ENCODE data around the gene CADPS2. TPM values are rescaled to one million over a fixed set of nuclear protein-coding genes. Genes with fewer than 3 reads are reported as not detected.

The CADPS2 gene
- total RNA-seq, 6 experiments from 2014 or later = 7.6 to 14.7 (median 9.4) TPM

GRCh38 chr7:122768827-122769226 is 117.4 kb downstream of the CADPS2 start:
- H3K4me3 ChIP-seq = no peak overlapping the region
- no peaks in the 10 kb centered on the region for H3K4me1 ChIP-seq
- no peaks in the 10 kb centered on the region for H3K9me3 ChIP-seq
- H3K36me3 ChIP-seq = no peaks in the 10 kb centered on the region
- intact Hi-C loops (cut with DNase I) = no loop called here
- WGBS (ENCODE audit: insufficient coverage, low coverage, low lambda C conversion rate, missing lambda C conversion rate) = 75% methylated on average over 3 of the region's 3 CpGs
- TF ChIP-seq, protein P1, sequence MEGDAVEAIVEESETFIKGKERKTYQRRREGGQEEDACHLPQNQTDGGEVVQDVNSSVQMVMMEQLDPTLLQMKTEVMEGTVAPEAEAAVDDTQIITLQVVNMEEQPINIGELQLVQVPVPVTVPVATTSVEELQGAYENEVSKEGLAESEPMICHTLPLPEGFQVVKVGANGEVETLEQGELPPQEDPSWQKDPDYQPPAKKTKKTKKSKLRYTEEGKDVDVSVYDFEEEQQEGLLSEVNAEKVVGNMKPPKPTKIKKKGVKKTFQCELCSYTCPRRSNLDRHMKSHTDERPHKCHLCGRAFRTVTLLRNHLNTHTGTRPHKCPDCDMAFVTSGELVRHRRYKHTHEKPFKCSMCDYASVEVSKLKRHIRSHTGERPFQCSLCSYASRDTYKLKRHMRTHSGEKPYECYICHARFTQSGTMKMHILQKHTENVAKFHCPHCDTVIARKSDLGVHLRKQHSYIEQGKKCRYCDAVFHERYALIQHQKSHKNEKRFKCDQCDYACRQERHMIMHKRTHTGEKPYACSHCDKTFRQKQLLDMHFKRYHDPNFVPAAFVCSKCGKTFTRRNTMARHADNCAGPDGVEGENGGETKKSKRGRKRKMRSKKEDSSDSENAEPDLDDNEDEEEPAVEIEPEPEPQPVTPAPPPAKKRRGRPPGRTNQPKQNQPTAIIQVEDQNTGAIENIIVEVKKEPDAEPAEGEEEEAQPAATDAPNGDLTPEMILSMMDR (IDR thresholded peaks at IDR 0.05) = no peak
- no peak for TF ChIP-seq POLR2A (IDR thresholded peaks at IDR 0.05)
- ATAC-seq (no peak), DNase-seq (no peak)
- H3K27me3 ChIP-seq = no peaks in the 10 kb centered on the region
- no peak overlapping the region for H3K27ac ChIP-seq

- no peaks in the 10 kb centered on the region for H3K36me3 ChIP-seq
- ATAC-seq (no peak), DNase-seq (no peak)
- no peaks in the 10 kb centered on the region for H3K9me3 ChIP-seq
- H3K27me3 ChIP-seq = no peaks in the 10 kb centered on the region
- intact Hi-C loops (cut with DNase I) = no loop called here
- H3K4me3 ChIP-seq = no peak overlapping the region
- H3K27ac ChIP-seq = no peak overlapping the region
- H3K4me1 ChIP-seq = no peaks in the 10 kb centered on the region
- TF ChIP-seq POLR2A (IDR thresholded peaks at IDR 0.05) = no peak
- TF ChIP-seq, protein P1 (IDR thresholded peaks at IDR 0.05) = no peak
- WGBS (ENCODE audit: insufficient coverage, low coverage, low lambda C conversion rate, missing lambda C conversion rate) = 60% methylated on average over 2 of the region's 3 CpGs
These were observed 118.9 kb downstream of the CADPS2 start for GRCh38 chr7:122767339-122767738.

DNA sequence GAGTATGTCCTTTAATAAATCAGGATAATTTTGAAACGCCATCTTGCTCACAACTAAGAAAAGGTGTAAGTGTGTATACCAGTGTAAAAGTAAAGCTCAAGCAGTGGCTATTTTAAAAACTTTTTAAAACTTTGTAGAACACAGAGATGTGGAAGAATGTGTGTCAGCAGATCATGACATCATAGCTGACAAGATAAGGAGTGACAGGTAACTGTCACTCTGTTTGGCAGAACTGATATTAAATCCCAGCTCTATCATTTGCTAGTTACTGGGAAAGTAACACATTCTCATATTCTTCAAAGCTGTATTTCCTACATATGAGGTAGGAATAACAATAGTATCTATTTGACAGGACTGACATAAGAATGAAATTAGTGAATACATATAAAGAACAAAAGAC is 119.7 kb downstream of the CADPS2 start:
- no peaks in the 10 kb centered on the region for H3K36me3 ChIP-seq
- no peaks in the 10 kb centered on the region for H3K9me3 ChIP-seq
- no peak for TF ChIP-seq POLR2A (IDR thresholded peaks at IDR 0.05)
- TF ChIP-seq, protein P1 (IDR thresholded peaks at IDR 0.05) = no peak
- DNase-seq = no peak
- H3K4me3 ChIP-seq = no peak overlapping the region
- H3K27me3 ChIP-seq = no peaks in the 10 kb centered on the region
- H3K4me1 ChIP-seq = no peaks in the 10 kb centered on the region
- intact Hi-C loops (cut with DNase I) = no loop called here
- WGBS (ENCODE audit: insufficient coverage, low coverage, low lambda C conversion rate, missing lambda C conversion rate) = 88% methylated on average over 1 of the region's 1 CpG
- ATAC-seq = no peak
- no peak overlapping the region for H3K27ac ChIP-seq

- no peaks in the 10 kb centered on the region for H3K27me3 ChIP-seq
- no peak for TF ChIP-seq POLR2A (IDR thresholded peaks at IDR 0.05)
- TF ChIP-seq, protein P1 (IDR thresholded peaks at IDR 0.05) = no peak
- H3K4me3 ChIP-seq = no peak overlapping the region
- WGBS (ENCODE audit: insufficient coverage, low coverage, low lambda C conversion rate, missing lambda C conversion rate) = 82% methylated on average over 1 of the region's 1 CpG
- H3K4me1 ChIP-seq = no peaks in the 10 kb centered on the region
- DNase-seq (no peak), ATAC-seq (no peak)
- no peaks in the 10 kb centered on the region for H3K9me3 ChIP-seq
- intact Hi-C loops (cut with DNase I) = no loop called here
- H3K27ac ChIP-seq = no peak overlapping the region
- H3K36me3 ChIP-seq = no peaks in the 10 kb centered on the region
These were observed 121.4 kb downstream of the CADPS2 start for GRCh38 chr7:122764902-122765301.

- ATAC-seq = peak in 1 of 4 donors; percentile 29
- TF ChIP-seq POLR2A (IDR thresholded peaks at IDR 0.05) = no peak
- TF ChIP-seq, protein P1 (IDR thresholded peaks at IDR 0.05) = no peak
- Histone ChIP-seq H3K9me3 (no peaks in the 10 kb centered on the region), H3K36me3 (no peaks in the 10 kb centered on the region), H3K4me1 (no peaks in the 10 kb centered on the region), H3K27me3 (no peaks in the 10 kb centered on the region), H3K4me3 (no peak overlapping the region), H3K27ac (no peak overlapping the region)
- no peak for DNase-seq
- WGBS (ENCODE audit: insufficient coverage, low coverage, low lambda C conversion rate, missing lambda C conversion rate) = 46% methylated on average over 2 of the region's 2 CpGs
- intact Hi-C loops (cut with DNase I) = no loop called here
These were observed 122.2 kb downstream of the CADPS2 start for GRCh38 chr7:122764020-122764419.

All from right lobe of liver (tissue), 6 donors.